ENCODE results near the gene SORCS2.

DNA sequence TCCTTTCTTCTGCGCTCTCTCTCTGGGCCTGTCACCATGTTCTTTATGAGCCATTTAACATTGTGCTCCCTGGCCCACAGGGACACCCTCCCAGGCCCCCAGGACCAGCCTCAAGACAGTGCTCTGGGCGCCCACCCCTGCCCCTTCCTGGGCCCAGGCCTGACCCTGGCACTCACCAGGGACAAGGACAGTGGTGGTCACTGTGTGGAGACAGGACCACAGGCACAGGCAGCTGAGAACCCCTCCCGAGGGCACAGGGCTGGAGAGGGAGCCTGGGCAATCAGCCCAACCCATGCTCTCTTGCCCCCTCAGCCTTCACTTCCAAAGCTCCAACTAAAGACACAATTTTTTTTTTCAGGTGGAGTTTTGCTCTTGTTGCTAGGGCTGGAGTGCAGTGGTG is 460.6 kb downstream of the SORCS2 start:
- TF ChIP-seq, protein P1, sequence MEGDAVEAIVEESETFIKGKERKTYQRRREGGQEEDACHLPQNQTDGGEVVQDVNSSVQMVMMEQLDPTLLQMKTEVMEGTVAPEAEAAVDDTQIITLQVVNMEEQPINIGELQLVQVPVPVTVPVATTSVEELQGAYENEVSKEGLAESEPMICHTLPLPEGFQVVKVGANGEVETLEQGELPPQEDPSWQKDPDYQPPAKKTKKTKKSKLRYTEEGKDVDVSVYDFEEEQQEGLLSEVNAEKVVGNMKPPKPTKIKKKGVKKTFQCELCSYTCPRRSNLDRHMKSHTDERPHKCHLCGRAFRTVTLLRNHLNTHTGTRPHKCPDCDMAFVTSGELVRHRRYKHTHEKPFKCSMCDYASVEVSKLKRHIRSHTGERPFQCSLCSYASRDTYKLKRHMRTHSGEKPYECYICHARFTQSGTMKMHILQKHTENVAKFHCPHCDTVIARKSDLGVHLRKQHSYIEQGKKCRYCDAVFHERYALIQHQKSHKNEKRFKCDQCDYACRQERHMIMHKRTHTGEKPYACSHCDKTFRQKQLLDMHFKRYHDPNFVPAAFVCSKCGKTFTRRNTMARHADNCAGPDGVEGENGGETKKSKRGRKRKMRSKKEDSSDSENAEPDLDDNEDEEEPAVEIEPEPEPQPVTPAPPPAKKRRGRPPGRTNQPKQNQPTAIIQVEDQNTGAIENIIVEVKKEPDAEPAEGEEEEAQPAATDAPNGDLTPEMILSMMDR (IDR thresholded peaks at IDR 0.05; ENCODE audit: low read depth, low read length), result no peak
- TF ChIP-seq EZH2phosphoT487 (IDR thresholded peaks at IDR 0.05; ENCODE audit: low read depth), result no peak
